22Rv1 (cell line): ENCODE results near the gene ABLIM2.

Source experiments
- ZFX ChIP-seq: fragments of 450-650 bp; IDR thresholded peaks from 2 replicates; pipeline ENCODE4 v1.6.1; 2017; ENCODE audit warnings: antibody characterized with exemption, borderline replicate concordance
- TF ChIP-seq, protein P1 (sequence below): fragments of 450-650 bp; IDR thresholded peaks from 2 replicates; pipeline ENCODE4 v1.5.1; 2017; ENCODE audit warnings: mild to moderate bottlenecking

- TF ChIP-seq, protein P1, sequence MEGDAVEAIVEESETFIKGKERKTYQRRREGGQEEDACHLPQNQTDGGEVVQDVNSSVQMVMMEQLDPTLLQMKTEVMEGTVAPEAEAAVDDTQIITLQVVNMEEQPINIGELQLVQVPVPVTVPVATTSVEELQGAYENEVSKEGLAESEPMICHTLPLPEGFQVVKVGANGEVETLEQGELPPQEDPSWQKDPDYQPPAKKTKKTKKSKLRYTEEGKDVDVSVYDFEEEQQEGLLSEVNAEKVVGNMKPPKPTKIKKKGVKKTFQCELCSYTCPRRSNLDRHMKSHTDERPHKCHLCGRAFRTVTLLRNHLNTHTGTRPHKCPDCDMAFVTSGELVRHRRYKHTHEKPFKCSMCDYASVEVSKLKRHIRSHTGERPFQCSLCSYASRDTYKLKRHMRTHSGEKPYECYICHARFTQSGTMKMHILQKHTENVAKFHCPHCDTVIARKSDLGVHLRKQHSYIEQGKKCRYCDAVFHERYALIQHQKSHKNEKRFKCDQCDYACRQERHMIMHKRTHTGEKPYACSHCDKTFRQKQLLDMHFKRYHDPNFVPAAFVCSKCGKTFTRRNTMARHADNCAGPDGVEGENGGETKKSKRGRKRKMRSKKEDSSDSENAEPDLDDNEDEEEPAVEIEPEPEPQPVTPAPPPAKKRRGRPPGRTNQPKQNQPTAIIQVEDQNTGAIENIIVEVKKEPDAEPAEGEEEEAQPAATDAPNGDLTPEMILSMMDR: no peak
- TF ChIP-seq ZFX: no peak
Observed at GRCh38 chr4:8157496-8157895, 1.1 kb downstream of the ABLIM2 start.
